Stimulated activated CD8-positive, alpha-beta memory T cell treated with anti-CD3 and anti-CD28 coated beads, Interleukin-4, amount 100 ng/mL, for 1 hour (primary cell): ENCODE measurements around the gene AREL1.

Experiments used
- DNase-seq, 2 donors: peaks; one replicate each; pipeline ENCODE4 v3.0.0-alpha.2; 2020; ENCODE audit warnings: low read depth in 2 of 2, low spot score in 1 of 2

The AREL1 gene

DNA sequence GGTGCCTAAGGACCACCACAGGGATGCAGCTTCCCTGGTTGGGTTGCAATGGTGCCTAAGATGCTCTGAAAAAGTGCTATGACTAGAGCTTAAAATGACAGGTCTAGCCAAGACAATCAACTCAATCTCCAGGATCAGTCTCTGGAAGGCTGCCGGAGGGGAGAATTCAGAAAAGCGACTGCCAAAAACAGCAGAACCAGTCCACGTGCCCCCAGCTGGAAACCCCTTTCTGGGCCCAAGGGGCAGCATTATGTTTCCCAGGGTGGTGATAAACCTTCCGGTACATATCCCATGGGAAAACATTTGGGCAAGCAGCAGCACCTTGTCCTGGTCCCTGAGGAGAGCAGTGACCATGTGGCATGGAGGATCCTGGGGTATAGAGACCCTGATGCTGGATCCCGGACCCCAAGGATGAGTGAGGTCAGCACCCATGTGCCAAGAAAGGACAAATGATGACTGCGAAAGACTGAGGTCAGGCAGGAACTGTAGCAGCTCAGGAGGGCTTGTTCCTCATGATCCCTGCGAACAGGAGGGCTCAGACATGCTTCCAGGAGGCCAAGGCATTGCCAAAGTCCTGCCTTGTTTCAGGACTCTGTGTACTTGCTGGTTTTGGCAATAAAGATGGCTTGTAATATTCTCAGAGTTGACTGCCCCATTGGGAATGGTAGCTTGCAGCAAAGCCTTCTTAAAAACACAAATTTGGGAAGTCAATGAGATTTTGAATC lies 51.0 kb downstream of the AREL1 start:
- no peak for DNase-seq

DNA sequence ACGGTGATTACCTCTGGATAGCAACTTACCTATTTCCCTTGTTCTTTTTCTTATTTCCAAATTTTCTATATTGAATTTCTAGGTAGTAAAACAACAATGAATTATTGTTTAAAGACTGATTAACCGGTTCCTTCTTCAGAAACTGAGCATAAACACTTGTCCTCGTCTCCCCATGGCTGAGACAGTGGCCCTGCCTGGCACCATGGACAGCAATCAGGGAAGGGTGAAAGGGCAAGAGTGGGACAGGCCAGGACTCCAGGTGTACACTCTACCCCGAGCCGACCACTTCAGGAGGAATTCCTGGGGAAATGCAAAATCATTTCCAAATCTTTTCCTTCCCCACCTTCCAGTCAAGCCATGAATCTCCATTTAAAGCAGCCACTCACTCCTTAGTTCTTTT lies 52.0 kb downstream of the AREL1 start:
- DNase-seq, result no peak

GRCh38 chr14:74660167-74660566 lies 52.7 kb downstream of the AREL1 start:
- no peak for DNase-seq

DNA sequence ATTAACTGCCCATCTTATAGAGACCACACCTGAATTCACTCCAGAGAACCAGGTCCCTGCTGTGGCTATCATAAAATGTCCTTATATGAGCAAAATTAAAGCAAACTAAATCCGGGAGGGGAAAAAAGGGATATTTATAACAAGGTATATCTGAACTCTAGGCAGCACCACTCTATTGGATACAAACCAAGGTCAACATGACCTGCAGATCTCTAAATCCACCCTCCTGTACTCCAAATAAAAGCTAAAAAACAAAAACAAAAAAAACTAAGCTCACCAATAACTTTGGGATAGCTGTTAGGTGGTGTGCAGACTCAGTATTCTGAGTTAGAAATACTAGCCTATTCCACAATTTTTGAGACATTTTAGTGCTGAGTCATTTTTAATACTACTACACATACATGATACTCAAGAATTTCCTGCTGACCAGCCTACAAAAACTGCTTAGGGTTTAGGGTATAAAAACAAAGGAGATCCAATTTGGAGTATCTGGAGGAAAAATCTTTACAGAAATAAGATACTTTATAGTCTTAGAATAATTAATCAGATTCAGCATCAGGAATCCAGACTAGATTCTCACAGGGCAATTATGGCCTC lies 54.2 kb downstream of the AREL1 start:
- DNase-seq, result no peak

- DNase-seq, result no peak
Measured at GRCh38 chr14:74656964-74657363, 55.9 kb downstream of the AREL1 start.

GRCh38 chr14:74655599-74656395 lies 57.1 kb downstream of the AREL1 start:
- DNase-seq, result no peak

GRCh38 chr14:74654931-74655330 lies 57.9 kb downstream of the AREL1 start:
- DNase-seq, result no peak

DNA sequence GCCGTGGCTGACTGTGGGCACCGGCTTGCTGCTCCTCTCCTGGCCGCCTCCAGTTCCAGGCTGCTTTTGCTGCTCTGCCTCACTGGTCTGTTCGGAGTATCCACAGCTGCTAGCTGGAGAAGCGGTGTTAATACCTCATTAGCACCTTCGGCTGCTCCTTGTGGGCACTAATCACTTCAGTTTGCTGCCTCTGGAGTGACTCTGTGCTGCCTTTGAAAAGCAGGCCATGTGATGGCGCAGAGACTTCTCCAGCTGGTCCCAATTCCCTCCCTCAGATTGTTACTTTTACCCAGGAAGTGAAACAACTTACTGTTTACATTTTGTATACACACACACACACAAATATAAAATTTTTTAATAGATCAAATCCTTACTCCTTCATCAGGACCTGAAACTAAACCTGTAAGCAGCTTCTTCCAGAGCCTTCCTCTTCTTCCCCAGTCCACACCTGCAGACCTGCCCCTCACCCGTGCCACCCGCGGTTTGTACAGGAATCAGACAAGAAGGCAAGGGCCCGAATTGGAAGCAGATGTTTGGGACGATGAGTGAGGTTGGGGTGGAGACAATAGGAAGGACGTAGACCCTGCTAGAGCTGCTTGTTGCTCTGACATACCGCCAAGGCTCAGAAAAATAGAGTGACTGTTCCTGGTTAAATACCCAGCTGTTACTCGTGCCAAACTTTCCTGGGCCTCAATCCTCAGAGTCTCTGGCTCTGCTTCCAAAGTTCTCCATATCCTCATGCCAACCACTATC lies 59.3 kb downstream of the AREL1 start:
- no peak for DNase-seq

DNA sequence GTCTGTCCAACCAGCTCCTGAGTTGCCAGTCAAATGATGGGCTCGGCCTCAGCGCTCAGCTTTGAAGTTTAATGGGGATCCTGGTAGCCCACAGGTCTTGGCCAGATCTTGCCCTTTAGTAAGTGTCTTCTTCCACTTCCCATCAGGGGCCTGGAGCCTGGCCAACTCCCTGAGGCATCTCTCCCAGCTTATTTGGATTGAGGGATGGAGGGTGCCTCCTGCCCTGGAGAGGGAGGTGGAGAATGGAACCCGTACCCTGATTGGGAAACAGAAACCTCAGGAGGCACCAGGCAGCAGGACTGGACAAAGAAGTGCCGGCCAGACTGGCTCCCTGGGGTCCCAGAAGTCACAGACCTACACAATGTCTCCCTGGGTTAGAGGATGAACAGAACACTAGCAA lies 60.3 kb downstream of the AREL1 start:
- no peak for DNase-seq

- no peak for DNase-seq
Measured at GRCh38 chr14:74650927-74651686, 61.8 kb downstream of the AREL1 start.

DNA sequence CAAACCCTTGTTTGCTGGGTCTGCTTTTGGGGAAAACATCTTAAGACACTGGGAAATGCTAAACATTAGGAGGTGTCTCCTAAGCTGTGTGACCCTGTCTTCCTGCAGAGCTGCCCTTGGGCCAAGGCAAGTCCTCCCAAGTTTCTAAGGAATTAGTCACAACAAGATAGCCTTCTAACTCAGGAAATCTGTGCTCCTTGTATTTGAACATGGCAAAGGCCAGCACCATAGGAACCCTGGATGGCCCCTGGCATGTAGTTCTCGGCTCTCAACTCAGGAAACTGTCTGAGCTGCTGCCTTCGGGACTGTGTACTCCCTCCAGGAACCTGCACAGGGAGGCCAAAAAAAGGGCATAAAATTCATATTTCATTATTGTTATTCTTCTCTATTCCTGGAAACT lies 63.2 kb downstream of the AREL1 start:
- DNase-seq, result no peak

DNA sequence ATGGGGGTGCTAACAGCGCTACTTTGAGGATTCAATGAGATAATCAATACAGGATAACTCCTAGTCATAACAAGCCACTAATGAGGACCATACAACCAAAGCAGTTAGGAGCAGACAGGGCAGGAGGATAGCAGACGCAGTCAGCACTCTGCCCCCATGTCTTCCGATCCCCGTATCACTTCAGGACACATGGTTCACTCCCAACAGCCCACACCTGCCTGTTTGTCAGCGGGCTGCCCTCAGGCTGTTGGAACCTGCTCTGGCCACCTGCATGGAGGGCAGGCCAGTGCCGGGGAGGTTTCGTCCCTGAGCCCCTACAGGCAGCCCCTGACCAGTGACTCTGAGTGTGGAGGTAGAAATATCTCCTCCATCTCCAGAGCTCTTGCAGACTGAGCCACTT lies 63.7 kb downstream of the AREL1 start:
- DNase-seq, result no peak

- DNase-seq, result no peak
Measured at GRCh38 chr14:74648601-74649000, 64.3 kb downstream of the AREL1 start.

- DNase-seq, result no peak
Measured at GRCh38 chr14:74647678-74648461, 65.0 kb downstream of the AREL1 start.

DNA sequence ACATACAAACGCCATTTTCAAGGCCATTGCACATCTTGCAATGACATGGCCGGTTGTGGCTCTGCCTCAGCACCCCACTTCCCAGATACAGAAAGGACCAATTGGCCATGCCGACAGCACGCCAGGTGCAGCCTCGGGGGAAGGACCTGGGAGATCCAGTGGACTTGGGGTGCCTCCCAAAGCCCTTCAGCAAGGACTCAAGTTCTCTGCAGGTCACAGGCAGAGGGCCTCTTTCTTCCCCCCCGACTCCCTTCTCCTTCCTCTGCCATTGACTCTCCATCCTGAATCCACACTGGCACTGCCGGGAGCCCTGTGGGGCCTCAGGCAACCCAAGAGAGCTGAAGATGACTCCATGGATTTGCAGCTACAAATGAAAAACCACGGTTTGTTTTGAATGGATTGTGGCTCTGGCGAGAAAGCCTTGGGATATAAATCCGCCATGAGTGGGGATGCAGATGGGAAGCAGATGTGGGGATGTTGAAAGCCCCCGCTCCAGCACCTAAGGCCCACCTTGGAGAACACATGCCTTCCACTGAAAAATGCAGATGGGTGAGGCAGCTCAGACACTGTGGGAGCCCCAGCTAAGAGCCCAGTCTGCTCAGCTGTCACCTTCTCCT lies 65.7 kb downstream of the AREL1 start:
- no peak for DNase-seq

- no peak for DNase-seq
Measured at GRCh38 chr14:74645756-74646470, 67.0 kb downstream of the AREL1 start.

DNA sequence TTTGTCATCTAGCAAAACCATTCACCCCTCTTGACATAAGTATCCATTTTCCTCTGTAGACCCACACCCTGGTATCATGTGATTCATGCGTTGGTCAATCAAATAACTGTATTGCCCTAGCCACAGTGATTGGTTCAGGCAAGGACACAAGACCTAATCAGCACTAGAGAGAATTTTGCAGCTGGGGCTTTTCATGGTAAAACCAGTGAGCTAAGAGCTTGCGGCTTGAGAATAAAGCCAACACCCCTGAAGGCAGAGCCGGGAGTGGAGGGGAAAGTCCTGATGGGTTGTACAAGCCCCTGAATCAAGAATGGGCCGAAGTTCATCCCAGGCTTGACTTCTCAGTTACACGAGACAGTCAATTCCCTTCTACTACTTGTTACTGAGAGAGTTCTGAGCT lies 67.6 kb downstream of the AREL1 start:
- DNase-seq, result no peak

DNA sequence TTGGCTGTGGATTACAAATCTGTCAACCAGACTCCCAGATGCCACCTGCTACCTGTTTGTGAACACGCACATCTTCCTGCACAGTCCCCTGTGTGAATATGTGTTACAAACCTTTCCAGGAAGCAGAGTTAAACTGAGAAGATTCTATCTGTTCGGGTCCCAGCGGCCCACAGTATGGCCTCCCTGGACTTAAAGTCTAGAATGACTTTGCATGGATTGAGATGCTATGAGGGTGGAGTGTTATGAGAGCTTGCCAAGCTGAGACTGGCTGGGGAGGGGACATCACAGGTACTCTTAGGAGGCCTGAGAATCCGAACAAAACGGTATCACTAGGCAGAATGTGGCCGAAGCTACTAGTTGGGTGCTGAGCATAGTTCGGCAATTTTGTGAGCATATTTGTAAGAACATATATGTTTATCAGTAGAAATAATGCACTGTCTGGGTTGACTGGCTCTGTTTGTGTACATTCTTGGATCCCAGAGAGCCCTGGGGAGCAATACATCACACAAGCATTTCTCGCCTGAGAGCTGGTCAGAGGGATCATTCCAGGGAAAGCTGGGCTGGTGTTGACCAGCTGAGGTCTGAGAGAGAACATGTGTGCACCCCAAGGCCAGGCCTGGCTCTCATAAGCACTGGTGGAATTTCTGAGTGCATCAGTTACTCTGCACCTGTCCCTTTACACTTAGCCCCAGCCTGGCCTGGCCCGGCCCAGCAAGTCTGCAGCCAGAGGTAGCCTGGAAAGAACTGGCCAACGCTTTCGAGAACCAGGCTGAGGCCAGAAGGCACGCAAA lies 71.1 kb downstream of the AREL1 start:
- no peak for DNase-seq
